SK-N-MC (cell line): ENCODE data around the gene NTN3.

ENCODE experiments used
- DNase-seq: peaks from one replicate; pipeline ENCODE4 v3.0.0-alpha.2; 2011; ENCODE audit warnings: low read depth, low spot score
- H3K27ac ChIP-seq: fragments of 200-600 bp; sonication (generic); 2 replicates; pipeline ENCODE4 v1.5.1; 2016; ENCODE audit warnings: mixed run types
- H3K36me3 ChIP-seq: fragments of 200-600 bp; sonication (generic); 2 replicates; pipeline ENCODE4 v1.6.1; 2017; ENCODE audit warnings: antibody characterized with exemption, low read length, mixed read lengths; ENCODE audit not compliant: insufficient read depth
- H3K4me3 ChIP-seq: fragments of 200-600 bp; sonication (generic); 2 replicates; pipeline ENCODE4 v1.5.1; 2016
- H3K9ac ChIP-seq: fragments of 200-600 bp; sonication (generic); 2 replicates; pipeline ENCODE4 v1.8.0; 2017; ENCODE audit warnings: mixed run types, mixed read lengths; ENCODE audit not compliant: insufficient read length
- H3K9me3 ChIP-seq: fragments of 200-600 bp; sonication (generic); 2 replicates; pipeline ENCODE4 v1.6.1; 2017; ENCODE audit warnings: low read depth, mild to moderate bottlenecking, antibody characterized with exemption, low read length, moderate library complexity, mixed read lengths
- EZH2 ChIP-seq: fragments of 200-600 bp; sonication (generic); IDR thresholded peaks from one replicate; pipeline ENCODE4 v1.6.1; 2017; ENCODE audit warnings: antibody characterized with exemption
- FOXP2 ChIP-seq: optimal IDR thresholded peaks from 2 replicates; pipeline ENCODE3; 2011; ENCODE audit warnings: mild to moderate bottlenecking, moderate library complexity; ENCODE audit not compliant: insufficient read depth; ENCODE audit errors: extremely low read length, control extremely low read depth
- POLR2AphosphoS5 ChIP-seq: IDR thresholded peaks from 2 replicates; pipeline ENCODE4 v1.6.1; 2012; ENCODE audit warnings: mild to moderate bottlenecking, low read depth, low read length, borderline replicate concordance

Gene NTN3

GRCh38 chr16:2495041-2495440, 23.9 kb downstream of the NTN3 start:
- Histone ChIP-seq H3K27ac (no peak overlapping the region), H3K9ac (no peak overlapping the region)

GRCh38 chr16:2496223-2497115, 25.4 kb downstream of the NTN3 start:
- Histone ChIP-seq H3K36me3 (peaks cover 5% of the 10 kb centered on the region; the same call in 1 of the 2 replicates), H3K4me3 (no peak overlapping the region), H3K27ac (no peak overlapping the region), H3K9me3 (no peaks in the 10 kb centered on the region), H3K9ac (no peak overlapping the region)
- DNase-seq: no peak
- TF ChIP-seq FOXP2: no peak
- no peak for TF ChIP-seq POLR2AphosphoS5
- no peak for TF ChIP-seq EZH2

More at GRCh38 chr16:2495041-2495440, 23.9 kb downstream of the NTN3 start:
- Histone ChIP-seq H3K9me3 (no peaks in the 10 kb centered on the region), H3K36me3 (peaks cover 5% of the 10 kb centered on the region; the same call in 1 of the 2 replicates), H3K4me3 (no peak overlapping the region)
- no peak for DNase-seq
- no peak for TF ChIP-seq FOXP2
- no peak for TF ChIP-seq EZH2

GRCh38 chr16:2497116-2497630, 26.1 kb downstream of the NTN3 start:
- no peak for TF ChIP-seq FOXP2
- TF ChIP-seq POLR2AphosphoS5: no peak
- no peak for TF ChIP-seq EZH2
- Histone ChIP-seq H3K27ac (no peak overlapping the region), H3K9ac (no peak overlapping the region), H3K9me3 (no peaks in the 10 kb centered on the region), H3K36me3 (peaks cover 5% of the 10 kb centered on the region; the same call in 1 of the 2 replicates), H3K4me3 (no peak overlapping the region)
- DNase-seq: no peak

GRCh38 chr16:2497695-2498484, 26.8 kb downstream of the NTN3 start:
- no peak for DNase-seq
- H3K4me3 ChIP-seq: no peak overlapping the region
- H3K9ac ChIP-seq: no peak overlapping the region
- H3K9me3 ChIP-seq: no peaks in the 10 kb centered on the region
- TF ChIP-seq FOXP2: no peak
- no peak for TF ChIP-seq EZH2
- no peak for TF ChIP-seq POLR2AphosphoS5
- no peak overlapping the region for H3K27ac ChIP-seq
- peaks cover 5% of the 10 kb centered on the region; the same call in 1 of the 2 replicates for H3K36me3 ChIP-seq

GRCh38 chr16:2498531-2499253, 27.6 kb downstream of the NTN3 start:
- TF ChIP-seq EZH2 (no peak), FOXP2 (no peak), POLR2AphosphoS5 (no peak)
- H3K36me3 ChIP-seq: peaks cover 5% of the 10 kb centered on the region; the same call in 1 of the 2 replicates
- no peak overlapping the region for H3K4me3 ChIP-seq
- no peak overlapping the region for H3K9ac ChIP-seq
- no peaks in the 10 kb centered on the region for H3K9me3 ChIP-seq
- DNase-seq: no peak
- no peak overlapping the region for H3K27ac ChIP-seq

GRCh38 chr16:2499454-2499853, 28.4 kb downstream of the NTN3 start:
- Histone ChIP-seq H3K9me3 (no peaks in the 10 kb centered on the region), H3K9ac (no peak overlapping the region), H3K27ac (no peak overlapping the region), H3K4me3 (no peak overlapping the region), H3K36me3 (peaks cover 5% of the 10 kb centered on the region; the same call in 1 of the 2 replicates)
- TF ChIP-seq EZH2 (no peak), FOXP2 (no peak), POLR2AphosphoS5 (no peak)
- DNase-seq: no peak

- no peak for DNase-seq
- TF ChIP-seq POLR2AphosphoS5 (no peak), EZH2 (no peak), FOXP2 (no peak)
- no peak overlapping the region for H3K4me3 ChIP-seq
- H3K27ac ChIP-seq: no peak overlapping the region
- H3K36me3 ChIP-seq: peaks cover 5% of the 10 kb centered on the region; the same call in 1 of the 2 replicates
- no peaks in the 10 kb centered on the region for H3K9me3 ChIP-seq
- H3K9ac ChIP-seq: no peak overlapping the region
Observed at GRCh38 chr16:2499890-2500429, 28.9 kb downstream of the NTN3 start.

- Histone ChIP-seq H3K9me3 (no peaks in the 10 kb centered on the region), H3K9ac (no peak overlapping the region), H3K4me3 (no peak overlapping the region), H3K27ac (no peak overlapping the region), H3K36me3 (peaks cover 5% of the 10 kb centered on the region; the same call in 1 of the 2 replicates)
- DNase-seq: no peak
- no peak for TF ChIP-seq POLR2AphosphoS5
- TF ChIP-seq EZH2: no peak
- no peak for TF ChIP-seq FOXP2
Observed at GRCh38 chr16:2500430-2500917, 29.4 kb downstream of the NTN3 start.
